Erythroblast (primary cell): ENCODE measurements around the gene ACE.
A peak's percentile ranks its signal among the peaks of the same experiment; 100 is the strongest.

Experiments used
- DNase-seq, 2 experiments: peaks; one replicate each; lab custom pipeline; 2025; lab: John Stamatoyannopoulos, UW
- GATA1 ChIP-seq: IDR thresholded peaks from 2 replicates; pipeline ENCODE4 v1.6.1; 2011; ENCODE audit warnings: low read depth, mild to moderate bottlenecking, control low read depth, low read length, moderate library complexity
- POLR2A ChIP-seq: IDR thresholded peaks from 2 replicates; pipeline ENCODE4 v1.6.1; 2011; ENCODE audit warnings: mild to moderate bottlenecking, low read length

ACE gene

DNA sequence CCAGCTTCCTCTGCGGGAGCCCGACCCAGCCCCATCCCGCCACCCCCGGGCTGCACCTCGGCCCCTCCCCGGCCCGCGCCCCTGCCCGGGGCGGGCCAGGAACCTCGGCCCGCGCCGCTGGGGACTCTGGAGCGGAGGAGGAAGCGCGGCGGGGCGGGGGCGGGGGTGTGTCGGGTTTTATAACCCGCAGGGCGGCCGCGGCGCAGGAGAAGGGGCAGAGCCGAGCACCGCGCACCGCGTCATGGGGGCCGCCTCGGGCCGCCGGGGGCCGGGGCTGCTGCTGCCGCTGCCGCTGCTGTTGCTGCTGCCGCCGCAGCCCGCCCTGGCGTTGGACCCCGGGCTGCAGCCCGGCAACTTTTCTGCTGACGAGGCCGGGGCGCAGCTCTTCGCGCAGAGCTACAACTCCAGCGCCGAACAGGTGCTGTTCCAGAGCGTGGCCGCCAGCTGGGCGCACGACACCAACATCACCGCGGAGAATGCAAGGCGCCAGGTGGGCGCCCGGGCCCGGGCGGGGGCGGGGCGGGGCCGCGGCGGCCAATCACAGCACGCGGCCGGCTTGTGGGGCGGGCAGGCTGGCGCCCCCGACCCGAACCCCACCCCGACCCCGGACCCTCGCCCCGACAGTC lies at the start of gene ACE:
TSS of gene ACE (plus strand) at position 208 of the 626 bp plus-strand sequence. CDS start at position 242, 34 bp downstream.
- DNase-seq: peak in 1 of 2 experiments; percentile 32
- TF ChIP-seq GATA1 (no peak), POLR2A (no peak)

GRCh38 chr17:63429766-63430165 lies 47.1 kb upstream of the ACE start:
- no peak for DNase-seq
- no peak for TF ChIP-seq GATA1
- TF ChIP-seq POLR2A: no peak

DNA sequence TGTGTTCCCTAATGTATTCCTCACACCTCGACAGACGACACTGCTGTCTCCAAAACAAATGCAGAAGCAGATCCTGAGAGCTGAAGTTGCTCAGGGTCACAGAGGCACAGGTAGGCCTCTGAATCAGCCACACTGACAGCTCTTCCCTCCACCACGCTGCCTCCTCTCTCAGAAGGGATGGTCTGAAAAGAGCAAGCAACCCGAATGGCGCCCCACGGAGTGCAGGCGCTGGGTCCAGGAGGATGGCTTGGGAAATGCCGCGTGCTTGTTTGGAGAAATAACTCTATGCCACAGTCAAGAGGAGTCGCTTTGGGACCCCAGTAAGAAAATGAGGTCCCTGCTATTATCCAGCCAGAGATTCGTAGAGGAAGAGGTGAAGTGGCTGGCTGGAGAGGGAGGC lies 46.6 kb upstream of the ACE start:
- DNase-seq: no peak

GRCh38 chr17:63431618-63431938 lies 45.3 kb upstream of the ACE start:
- no peak for DNase-seq
- TF ChIP-seq POLR2A: no peak
- no peak for TF ChIP-seq GATA1

More for the DNA sequence above, 46.6 kb upstream of the ACE start:
- TF ChIP-seq GATA1: no peak
- no peak for TF ChIP-seq POLR2A

- peak; percentile 91 to 98 for DNase-seq
- TF ChIP-seq POLR2A: peak; percentile 60
- TF ChIP-seq GATA1: no peak
Measured at GRCh38 chr17:63431939-63432804, 44.7 kb upstream of the ACE start.

DNA sequence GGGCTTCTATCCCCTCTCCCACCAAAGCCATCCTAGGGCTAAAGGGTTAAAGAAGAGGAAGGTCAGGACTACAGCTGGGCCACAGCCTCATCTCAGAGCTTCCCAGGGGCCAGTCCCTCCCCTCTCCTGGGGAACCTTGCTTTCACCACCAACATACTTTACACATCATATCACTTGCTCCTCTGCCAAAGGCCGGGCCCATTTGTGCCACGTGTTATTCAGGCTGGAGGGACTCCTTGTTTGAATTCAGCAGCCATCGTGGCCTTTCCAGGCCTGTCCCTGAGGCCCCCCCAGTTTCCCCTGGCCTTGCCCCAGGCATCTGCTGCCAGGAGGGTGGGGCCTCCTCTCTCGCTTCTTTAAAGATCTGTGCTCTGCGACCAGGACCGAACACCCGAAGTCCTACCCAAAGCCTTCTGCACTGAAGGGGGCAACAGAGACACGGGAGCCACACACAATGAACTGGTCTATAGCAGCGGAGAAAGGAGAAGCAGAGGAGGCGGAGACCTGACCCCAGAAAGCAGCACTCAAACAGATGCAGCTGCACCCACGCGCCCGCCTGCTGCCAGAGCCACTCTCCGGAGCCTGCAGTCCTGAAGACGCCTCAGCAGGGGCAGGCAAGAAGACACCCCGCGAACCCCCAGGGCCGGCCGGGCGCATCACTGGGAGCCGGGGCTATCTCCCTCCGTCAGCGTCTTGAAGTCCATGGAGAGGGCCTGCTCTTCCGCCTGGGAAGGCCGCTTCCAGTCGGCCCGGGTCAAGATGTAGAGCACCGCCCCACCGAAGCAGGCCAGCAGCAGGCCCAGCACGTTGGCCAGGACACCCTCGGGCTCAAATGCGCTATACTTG lies 42.9 kb upstream of the ACE start:
- TF ChIP-seq GATA1 (no peak), POLR2A (peak; percentile 0)
- DNase-seq: peak in 1 of 2 experiments; percentile 58

DNA sequence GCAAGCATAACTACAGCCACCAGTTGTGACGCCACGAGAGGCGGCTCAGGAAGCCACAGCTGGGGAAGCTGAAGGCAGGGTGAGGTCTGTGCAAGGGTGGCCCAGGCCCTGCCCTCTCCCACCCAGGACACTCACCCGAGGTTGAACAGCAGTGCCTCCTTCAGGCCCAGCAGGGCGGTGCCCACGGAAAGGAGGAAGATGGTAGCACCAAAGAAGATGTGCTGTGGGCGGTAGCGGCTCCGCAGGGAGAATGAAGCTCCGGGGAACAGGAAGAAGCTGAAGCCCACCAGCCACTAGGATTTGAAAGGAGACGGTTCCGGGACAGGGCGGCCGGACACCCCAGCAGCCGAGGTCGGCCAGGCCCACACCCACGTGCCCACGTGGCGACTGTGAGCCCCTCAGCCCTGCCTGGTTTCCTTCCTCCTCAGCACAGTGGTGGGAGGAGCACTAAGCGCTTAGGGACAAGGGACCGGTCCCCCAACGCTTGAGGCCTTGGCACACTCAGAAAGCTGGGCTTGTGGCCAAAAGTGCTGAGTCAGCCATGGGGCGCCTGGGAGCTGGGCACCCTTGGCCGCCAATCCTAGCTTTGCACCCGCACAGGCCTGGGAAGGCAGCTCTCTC lies 41.8 kb upstream of the ACE start:
- peak; percentile 67 to 80 for DNase-seq
- no peak for TF ChIP-seq GATA1
- TF ChIP-seq POLR2A: peak; percentile 80

DNA sequence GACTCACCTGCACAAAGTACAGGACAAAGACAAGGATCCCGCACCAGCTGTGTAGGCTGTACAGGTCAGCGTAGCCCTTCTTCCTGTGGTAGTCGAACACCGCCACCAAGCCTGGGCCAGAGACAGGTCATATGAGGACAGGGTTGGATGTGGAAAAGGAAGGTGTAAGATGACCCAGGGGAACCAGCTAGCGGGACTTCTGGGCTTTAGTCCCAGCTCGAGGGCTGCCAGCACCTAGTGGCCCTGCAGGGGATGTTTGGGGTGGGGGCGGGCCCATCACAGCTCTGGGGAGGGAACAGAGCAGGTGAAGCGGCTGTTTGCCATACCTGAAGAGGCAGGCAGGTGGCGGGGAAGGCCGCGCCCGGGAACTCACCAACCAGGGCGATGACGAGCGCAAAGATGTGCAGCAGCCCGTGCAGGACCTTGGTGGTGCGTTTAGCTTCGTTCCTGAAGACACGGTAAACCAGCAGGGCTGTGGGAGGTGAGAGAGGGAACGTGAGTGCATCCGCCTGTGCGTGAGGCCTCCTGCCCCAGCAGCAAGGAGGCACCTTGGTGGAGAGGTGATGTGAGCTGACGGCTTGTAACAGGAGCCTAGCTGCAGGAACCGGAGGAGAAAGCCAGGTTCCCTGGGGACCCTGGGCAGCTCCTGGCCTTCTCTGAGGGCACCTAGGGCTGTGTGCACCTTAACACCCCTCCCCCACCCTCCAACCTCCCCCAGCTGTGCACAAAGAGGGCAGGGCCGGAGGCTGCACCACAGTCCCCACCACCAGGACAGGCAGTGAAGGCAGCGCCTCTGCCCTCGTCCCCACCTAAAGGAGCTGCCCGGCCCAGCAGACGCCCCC lies 41.0 kb upstream of the ACE start:
- peak in 1 of 2 experiments; percentile 45 for DNase-seq
- TF ChIP-seq POLR2A (no peak), GATA1 (no peak)

DNA sequence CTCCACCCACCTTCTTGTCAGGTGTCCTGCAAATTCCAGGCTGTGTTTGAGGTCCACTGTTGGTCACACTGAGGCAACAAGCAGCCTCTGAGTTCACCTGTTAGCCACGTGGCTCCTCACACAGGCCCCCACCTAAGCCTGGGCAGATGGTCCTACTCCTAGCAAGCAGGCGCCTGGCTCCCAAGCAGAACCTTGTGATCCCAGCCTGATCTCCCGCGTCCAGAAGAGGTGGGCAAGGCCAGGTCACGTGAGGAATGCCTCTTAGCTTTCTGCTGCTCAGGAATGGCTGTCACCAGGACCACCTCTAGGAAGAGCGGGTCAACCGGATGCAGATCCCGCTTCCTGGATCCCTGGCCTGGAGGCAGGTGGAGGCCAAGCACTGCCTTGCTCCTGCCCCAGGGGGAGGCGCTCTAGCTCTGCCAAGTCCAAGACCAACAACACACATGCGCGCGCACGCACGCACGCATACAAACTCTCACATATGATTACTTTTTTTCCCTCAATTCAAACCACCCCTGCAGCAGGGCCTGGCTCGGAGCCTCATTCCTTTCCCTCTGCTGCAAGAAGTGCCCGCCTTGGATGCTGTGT lies 40.2 kb upstream of the ACE start:
- TF ChIP-seq GATA1 (no peak), POLR2A (no peak)
- peak in 1 of 2 experiments; percentile 23 for DNase-seq

DNA sequence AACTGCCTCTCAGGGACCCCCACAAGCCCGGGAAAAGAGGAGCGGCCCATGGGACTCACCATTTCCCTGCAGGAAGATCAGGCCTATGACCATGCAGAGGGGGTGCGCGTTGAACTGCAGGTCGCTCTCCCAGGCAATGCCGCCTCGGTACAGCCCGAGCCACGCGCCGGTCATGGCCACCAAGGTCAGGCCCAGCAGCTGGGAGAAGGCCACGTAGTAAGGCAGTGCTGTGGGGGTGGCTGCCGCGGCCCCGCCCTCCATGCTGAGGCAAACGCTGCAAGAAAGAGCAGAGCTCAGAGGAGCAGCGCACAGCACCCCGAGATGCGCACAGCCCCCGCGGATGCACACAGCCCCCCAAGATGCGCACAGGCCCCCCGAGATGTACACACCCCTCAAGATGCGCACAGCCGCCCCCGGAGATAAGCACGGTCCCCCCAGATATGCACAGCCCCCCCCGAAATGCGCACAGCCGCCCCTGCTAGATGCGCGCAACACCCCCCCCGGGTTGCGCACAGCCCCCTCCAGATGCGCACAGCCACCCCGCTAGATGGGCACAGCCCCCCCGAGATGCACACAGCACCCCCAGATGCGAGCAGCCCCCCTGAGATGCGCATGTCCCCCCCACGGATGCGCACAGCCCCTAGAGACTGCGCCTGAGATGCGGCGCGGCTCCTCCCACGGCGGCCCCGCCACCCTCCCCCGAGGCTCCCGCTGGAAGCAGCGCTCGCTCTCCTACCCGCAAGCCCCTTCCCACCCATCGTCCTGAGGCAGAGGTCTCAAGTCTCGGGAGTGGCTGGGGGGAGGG lies 39.4 kb upstream of the ACE start:
- TF ChIP-seq GATA1: no peak
- no peak for TF ChIP-seq POLR2A
- no peak for DNase-seq

GRCh38 chr17:63438092-63439051 lies 38.5 kb upstream of the ACE start:
- no peak for TF ChIP-seq POLR2A
- no peak for TF ChIP-seq GATA1
- no peak for DNase-seq
